H1 (cell line): ENCODE results near the gene LBH. TPM values are rescaled to one million over a fixed set of nuclear protein-coding genes. Genes with fewer than 3 reads are reported as not detected.
A peak's percentile ranks its signal among the peaks of the same experiment; 100 is the strongest.

ENCODE experiments used
- CTCF ChIA-PET: fragments of 300-600 bp; sonication (Branson Sonifier 250); formaldehyde crosslinking; loops from one replicate; lab custom pipeline; 2021; ENCODE audit not compliant: partially characterized antibody; lab: Charles Lee
- POLR2A ChIA-PET: fragments of 300-600 bp; sonication (Branson Sonifier 250); formaldehyde crosslinking; loops from one replicate; lab custom pipeline; 2021; ENCODE audit warnings: inconsistent platforms; ENCODE audit not compliant: partially characterized antibody; lab: Charles Lee
- DNase-seq, 2 experiments: peaks; one replicate each; pipeline versions ENCODE4 v3.0.0 to v3.0.0-alpha.2; 2010 to 2022; ENCODE audit warnings: low spot score in 2 of 2, low read depth in 1 of 2, mixed read lengths in 1 of 2
- FAIRE-seq: peaks from 2 replicates; lab custom pipeline; 2011; peaks lifted over from hg19 to GRCh38; lab: Jason Lieb, UNC
- H2AFZ ChIP-seq: 2 replicates; pipeline ENCODE4 v1.8.1; 2012; ENCODE audit warnings: low read length, inconsistent platforms
- H2AK5ac ChIP-seq: 2 replicates; pipeline ENCODE4 v1.6.1; 2013; ENCODE audit warnings: low read depth, low read length
- H2BK120ac ChIP-seq: replicated peaks from 2 replicates; pipeline ENCODE3; 2013; ENCODE audit warnings: low read depth, low read length, inconsistent platforms
- H2BK12ac ChIP-seq: 2 replicates; pipeline ENCODE4 v1.6.1; 2013; ENCODE audit warnings: low read depth, low read length
- H2BK15ac ChIP-seq: 2 replicates; pipeline ENCODE4 v1.6.1; 2013; ENCODE audit warnings: low read length
- H2BK20ac ChIP-seq: 2 replicates; pipeline ENCODE4 v1.6.1; 2013; ENCODE audit warnings: low read length
- H2BK5ac ChIP-seq: 2 replicates; pipeline ENCODE4 v1.6.1; 2013; ENCODE audit warnings: low read depth, low read length
- H3K14ac ChIP-seq: 2 replicates; pipeline ENCODE4 v1.6.1; 2013; ENCODE audit warnings: inconsistent platforms; ENCODE audit not compliant: insufficient read length
- H3K18ac ChIP-seq: 2 replicates; pipeline ENCODE4 v1.6.1; 2013; ENCODE audit warnings: low read length; ENCODE audit errors: extremely low read depth
- H3K23ac ChIP-seq: 2 replicates; pipeline ENCODE4 v1.6.1; 2013; ENCODE audit warnings: inconsistent platforms; ENCODE audit not compliant: insufficient read length
- H3K23me2 ChIP-seq: 2 replicates; pipeline ENCODE4 v1.6.1; 2013; ENCODE audit warnings: low read depth, low read length
- H3K27ac ChIP-seq: 2 replicates; pipeline ENCODE4 v1.6.1; 2011; ENCODE audit warnings: low read depth, low read length, inconsistent platforms
- H3K27me3 ChIP-seq, 4 experiments: replicated peaks in 1 of 4; 1 replicate in 1 of 4; 2 replicates in 3 of 4; pipeline versions ENCODE4 v1.6.1 to v1.8.1; 2011 to 2013; ENCODE audit warnings: low read length in 3 of 4, mild to moderate bottlenecking in 3 of 4, inconsistent platforms in 2 of 4, mixed read lengths in 2 of 4, moderate library complexity in 1 of 4; ENCODE audit not compliant: control insufficient read depth in 3 of 4, insufficient read depth in 3 of 4; ENCODE audit errors: extremely low read depth in 1 of 4
- H3K36me3 ChIP-seq, 4 experiments: 2 replicates each; pipeline versions ENCODE4 v1.6.1 to v1.8.1; 2011 to 2013; ENCODE audit warnings: mild to moderate bottlenecking in 4 of 4, low read length in 3 of 4, moderate library complexity in 2 of 4, control low read depth in 1 of 4, inconsistent platforms in 1 of 4; ENCODE audit not compliant: insufficient read depth in 4 of 4, control insufficient read depth in 2 of 4
- H3K4ac ChIP-seq: replicated peaks from 2 replicates; pipeline ENCODE3; 2013; ENCODE audit warnings: low read length, low read depth, mixed read lengths, inconsistent platforms; ENCODE audit not compliant: insufficient read length
- H3K4me1 ChIP-seq, 4 experiments: replicated peaks in 1 of 4; 1 replicate in 1 of 4; 2 replicates in 3 of 4; pipeline versions ENCODE4 v1.6.1 to v1.8.1; 2011 to 2013; ENCODE audit warnings: low read length in 3 of 4, inconsistent platforms in 2 of 4, mixed read lengths in 1 of 4; ENCODE audit not compliant: insufficient read depth in 4 of 4, control insufficient read depth in 3 of 4
- H3K4me2 ChIP-seq, 2 experiments: 2 replicates each; pipeline versions ENCODE4 v1.6.1 to v1.8.1; 2011 to 2013; ENCODE audit warnings: low read depth in 2 of 2, low read length in 2 of 2, control low read depth in 1 of 2, inconsistent platforms in 1 of 2, mild to moderate bottlenecking in 1 of 2; ENCODE audit not compliant: insufficient read depth in 1 of 2
- H3K4me3 ChIP-seq, 4 experiments: fragments of 200-600, 300-600 bp in 1 of 4; sonication (generic), shearing (Covaris generic), sonication (Bioruptor Twin) in 1 of 4; 2 replicates each; pipeline versions ENCODE4 v1.5.1 to v1.8.1; 2011 to 2016; ENCODE audit warnings: low read length in 4 of 4, low read depth in 3 of 4, control low read depth in 2 of 4, inconsistent platforms in 2 of 4, mild to moderate bottlenecking in 2 of 4, mixed read lengths in 1 of 4, moderate library complexity in 1 of 4; ENCODE audit not compliant: insufficient read depth in 2 of 4; ENCODE audit errors: extremely low read depth in 1 of 4
- H3K56ac ChIP-seq: replicated peaks from 2 replicates; pipeline ENCODE3; 2013; ENCODE audit warnings: low read depth, mild to moderate bottlenecking, mixed read lengths, low read length, inconsistent platforms; ENCODE audit not compliant: insufficient read length
- H3K79me1 ChIP-seq: 2 replicates; pipeline ENCODE4 v1.6.1; 2013; ENCODE audit warnings: low read depth, low read length, control low read depth
- H3K79me2 ChIP-seq, 2 experiments: 2 replicates each; pipeline versions ENCODE4 v1.6.1 to v1.8.1; 2012 to 2013; ENCODE audit warnings: low read length in 2 of 2, mild to moderate bottlenecking in 2 of 2, inconsistent platforms in 1 of 2; ENCODE audit not compliant: insufficient read depth in 2 of 2, control insufficient read depth in 1 of 2
- H3K9ac ChIP-seq, 4 experiments: replicated peaks in 1 of 4; 1 replicate in 1 of 4; 2 replicates in 3 of 4; pipeline versions ENCODE4 v1.6.1 to v1.8.1; 2011 to 2013; ENCODE audit warnings: low read depth in 3 of 4, low read length in 3 of 4, control low read depth in 2 of 4, mild to moderate bottlenecking in 2 of 4, moderate library complexity in 2 of 4, inconsistent platforms in 1 of 4; ENCODE audit errors: extremely low read depth in 1 of 4
- H3K9me3 ChIP-seq, 2 experiments: 2 replicates each; pipeline versions ENCODE4 v1.6.1 to v1.8.1; 2012 to 2013; ENCODE audit warnings: mild to moderate bottlenecking in 2 of 2, moderate library complexity in 2 of 2, control low read depth in 1 of 2, inconsistent platforms in 1 of 2, low read depth in 1 of 2, low read length in 1 of 2, mixed read lengths in 1 of 2; ENCODE audit not compliant: insufficient read depth in 2 of 2
- H4K20me1 ChIP-seq, 2 experiments: replicated peaks in 1 of 2; 2 replicates each; pipeline versions ENCODE3 to v1.8.1; 2011 to 2013; ENCODE audit warnings: inconsistent platforms in 2 of 2, low read length in 2 of 2, mild to moderate bottlenecking in 1 of 2; ENCODE audit not compliant: insufficient read depth in 2 of 2, control insufficient read depth in 1 of 2
- H4K5ac ChIP-seq: 2 replicates; pipeline ENCODE4 v1.6.1; 2013; ENCODE audit warnings: low read length, low read depth, mixed read lengths, inconsistent platforms; ENCODE audit not compliant: insufficient read length
- H4K8ac ChIP-seq: 2 replicates; pipeline ENCODE4 v1.8.0; 2013; ENCODE audit warnings: mild to moderate bottlenecking, moderate library complexity, low read length, inconsistent platforms; ENCODE audit not compliant: insufficient read depth; ENCODE audit errors: extremely low read depth
- H4K91ac ChIP-seq: replicated peaks from 2 replicates; pipeline ENCODE3; 2013; ENCODE audit warnings: low read length, mixed read lengths, inconsistent platforms; ENCODE audit not compliant: insufficient read length
- EGR1 ChIP-seq: IDR thresholded peaks from 2 replicates; pipeline ENCODE4 v1.6.1; 2011; ENCODE audit warnings: low read depth, low read length, borderline replicate concordance
- GTF2F1 ChIP-seq: IDR thresholded peaks from 2 replicates; pipeline ENCODE4 v1.6.1; 2012; ENCODE audit warnings: low read depth, low read length, improper control_type of control experiment, borderline replicate concordance
- POLR2A ChIP-seq, 2 experiments: IDR thresholded peaks; 1 replicate in 1 of 2; 2 replicates in 1 of 2; pipeline ENCODE4 v1.6.1; 2011; ENCODE audit warnings: low read depth in 2 of 2, low read length in 2 of 2, mild to moderate bottlenecking in 2 of 2; ENCODE audit errors: control extremely low read depth in 1 of 2
- TAF1 ChIP-seq: IDR thresholded peaks from 2 replicates; pipeline ENCODE4 v1.6.1; 2011; ENCODE audit warnings: mild to moderate bottlenecking, low read depth, low read length
- WGBS, 2 experiments: shearing (Covaris generic) in 1 of 2; methylation state at CpG; one replicate each; pipeline versions ENCODE4 v1.1.6 to v1.1.7; 2013 to 2015; ENCODE audit warnings: low lambda C conversion rate in 2 of 2, mixed read lengths in 2 of 2, inconsistent platforms in 1 of 2, low coverage in 1 of 2, missing lambda C conversion rate in 1 of 2; ENCODE audit not compliant: insufficient replicate concordance in 2 of 2, insufficient coverage in 1 of 2, insufficient read length in 1 of 2; ENCODE audit errors: extremely low coverage in 1 of 2, missing lambda C conversion rate in 1 of 2; 5-methylcytosine and 5-hydroxymethylcytosine counted together
- polyA plus RNA-seq, 7 experiments: library from polyadenylated mRNA; depleted of rRNA in 3 of 7; stranded (reverse) in 5 of 7; unstranded in 2 of 7; fragments of >200 nt in 5 of 7; fragments of 200-250 nt in 2 of 7; gene quantifications; 1 replicate in 5 of 7; 2 replicates in 1 of 7; 4 replicates in 1 of 7; pipeline versions ENCODE4 v1.2.1 to v1.2.3, GENCODE V29; 2011 to 2013; ENCODE audit warnings: missing spikeins in 2 of 7, mixed read lengths in 2 of 7
- total RNA-seq: library from RNA; stranded (reverse); fragmentation: NEBNext Ultra II Directional; extraction: Animal tissue kit (Norgen Biotek cat#: 25700); gene quantifications from 2 replicates; pipeline ENCODE4 v1.2.1, GENCODE V29; 2021

The LBH gene
- total and polyA plus RNA-seq, 2 of the 8 experiments (the other 6 are each of a cell fraction or from before 2014, with no cell fraction given) = 25.7 to 34.5 TPM

DNA sequence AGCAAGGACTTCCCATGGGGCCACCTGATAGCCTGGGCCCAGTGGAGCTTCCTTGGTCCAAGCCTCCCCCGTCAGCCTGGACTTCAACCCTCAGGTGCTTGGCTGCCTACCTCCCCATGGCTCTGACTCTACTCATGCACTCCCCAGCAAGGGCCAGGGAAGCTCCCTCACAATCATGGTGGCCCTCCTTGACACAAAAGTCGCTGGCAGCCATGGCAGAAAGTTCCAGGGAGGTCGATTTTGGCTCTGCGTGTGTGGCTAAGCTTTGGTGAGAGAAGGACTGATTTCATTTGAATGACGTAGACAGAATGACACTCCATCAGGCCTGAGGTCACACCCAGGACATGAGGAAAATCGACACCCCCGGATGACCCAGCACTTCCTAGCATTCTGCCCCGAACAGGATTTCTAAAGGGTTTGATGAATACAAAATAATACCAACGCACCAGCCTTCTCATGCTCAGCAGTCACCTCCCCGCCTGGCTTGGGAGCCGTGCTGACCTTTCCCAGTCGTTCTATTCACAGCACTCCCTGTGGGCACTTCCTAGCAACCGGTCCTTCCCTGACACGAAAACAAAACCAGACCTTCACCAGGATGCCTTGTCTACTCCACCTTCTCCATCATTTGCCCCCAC is 52.7 kb downstream of the LBH start:
- POLR2A ChIA-PET = no interaction called here

More for the DNA sequence above, 52.7 kb downstream of the LBH start:
- no peaks in the 10 kb centered on the region for H3K79me1 ChIP-seq
- no peaks in the 10 kb centered on the region for H3K9me3 ChIP-seq
- CTCF ChIA-PET = interaction anchor here (0.7 to 1.3 kb wide), 3 partner anchors 17 to 429 kb away, joined by 3 to 4 read pairs (median 3); no protein-coding TSS in a partner anchor
- 0 out of 2 replicates have a peak overlapping the region, but pooled peaks have one; percentile 60 for H2AFZ ChIP-seq
- no peak overlapping the region for H3K4me2 ChIP-seq
- H3K4me1 ChIP-seq = peaks cover 2 to 12% (median 3%) of the 10 kb centered on the region in 4 experiments; a peak in 4 of 7 replicates
- FAIRE-seq = no peak
- no peak overlapping the region for H2BK20ac ChIP-seq
- no peaks in the 10 kb centered on the region for H3K79me2 ChIP-seq
- no peaks in the 10 kb centered on the region for H3K23me2 ChIP-seq
- H2AK5ac ChIP-seq = no peak overlapping the region
- H4K8ac ChIP-seq = no peak overlapping the region; the same call in 1 of the 2 replicates
- H3K4ac ChIP-seq = no peak overlapping the region
- WGBS, 2 experiments = 81% methylated on average over 9 of the region's 14 CpGs; no CpG with 5 or more reads in 1 of the 2 experiments
- no peak for DNase-seq
- TF ChIP-seq GTF2F1 (no peak), TAF1 (no peak), EGR1 (no peak), POLR2A (IDR thresholded peaks at IDR 0.05; ENCODE audit: control extremely low read depth in 1 of 2, low read depth in 2 of 2, low read length in 2 of 2) (no peak)
- H3K14ac ChIP-seq = no peak overlapping the region
- no peaks in the 10 kb centered on the region; a peak in 2 of 7 replicates for H3K27me3 ChIP-seq
- no peak overlapping the region for H2BK120ac ChIP-seq
- no peaks in the 10 kb centered on the region for H3K36me3 ChIP-seq
- H3K56ac ChIP-seq = no peak overlapping the region
- 0 out of 2 replicates have a peak overlapping the region, but pooled peaks have one; percentile 53 for H2BK15ac ChIP-seq
- no peak overlapping the region for H3K9ac ChIP-seq
- no peaks in the 10 kb centered on the region for H4K20me1 ChIP-seq
- no peak overlapping the region for H3K18ac ChIP-seq
- no peak overlapping the region for H4K5ac ChIP-seq
- H2BK12ac ChIP-seq = no peak overlapping the region
- no peak overlapping the region for H2BK5ac ChIP-seq
- H3K23ac ChIP-seq = no peak overlapping the region
- H3K4me3 ChIP-seq = no peak overlapping the region
- H4K91ac ChIP-seq = no peak overlapping the region
- no peak overlapping the region for H3K27ac ChIP-seq
